ENCODE results near the gene OR6C70. TPM values are rescaled to one million over a fixed set of nuclear protein-coding genes. Genes with fewer than 3 reads are reported as not detected.
"Not testable (repeated sequence)": the region's sequence is repeated elsewhere in the genome, so short reads cannot be mapped to it uniquely, and the experiment has no call there.

The OR6C70 gene
- total and polyA plus RNA-seq, 2 donors (not counting 1 experiment from before 2014, with no cell fraction given) = not detected

DNA sequence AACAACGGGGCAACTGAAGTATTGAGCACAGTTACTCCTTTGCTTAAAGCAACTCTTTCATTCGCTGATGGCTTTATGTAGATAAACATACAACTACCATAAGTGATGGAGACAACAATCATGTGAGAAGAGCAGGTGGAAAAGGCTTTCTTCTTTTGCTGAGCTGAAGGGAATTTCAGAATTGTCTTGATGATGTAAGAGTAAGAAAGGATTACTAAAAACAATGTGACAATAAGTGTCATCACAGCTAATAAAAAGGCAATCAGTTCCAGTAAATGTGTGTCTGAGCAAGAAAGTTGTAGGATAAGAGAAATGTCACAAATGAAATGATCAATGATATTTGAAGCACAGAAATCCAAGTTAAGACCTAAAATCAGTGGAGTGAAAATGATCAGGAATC, 647 bp downstream of the OR6C70 start:
- intact Hi-C loops (cut with micrococcal nuclease) = no loop called here
- H3K9me3 ChIP-seq (ENCODE audit: control extremely low read depth in 1 of 3, control insufficient read depth in 2 of 3, insufficient read depth in 1 of 3, low read length in 2 of 3) = peaks cover 0 to 1% (median 0%) of the 10 kb centered on the region in 3 donors
- H3K4me3 Mint-ChIP-seq = peak overlapping the region; percentile 10
- H3K9ac ChIP-seq (ENCODE audit: low read length) = no peak overlapping the region
- H3K9me3 Mint-ChIP-seq (ENCODE audit: insufficient read depth) = no peaks in the 10 kb centered on the region
- H3K27me3 ChIP-seq (replicated peaks in 1 of 4; ENCODE audit: control extremely low read depth in 1 of 4, control insufficient read depth in 3 of 4, insufficient read depth in 4 of 4, low read length in 3 of 4) = no peaks in the 10 kb centered on the region
- TF ChIP-seq, protein P1, sequence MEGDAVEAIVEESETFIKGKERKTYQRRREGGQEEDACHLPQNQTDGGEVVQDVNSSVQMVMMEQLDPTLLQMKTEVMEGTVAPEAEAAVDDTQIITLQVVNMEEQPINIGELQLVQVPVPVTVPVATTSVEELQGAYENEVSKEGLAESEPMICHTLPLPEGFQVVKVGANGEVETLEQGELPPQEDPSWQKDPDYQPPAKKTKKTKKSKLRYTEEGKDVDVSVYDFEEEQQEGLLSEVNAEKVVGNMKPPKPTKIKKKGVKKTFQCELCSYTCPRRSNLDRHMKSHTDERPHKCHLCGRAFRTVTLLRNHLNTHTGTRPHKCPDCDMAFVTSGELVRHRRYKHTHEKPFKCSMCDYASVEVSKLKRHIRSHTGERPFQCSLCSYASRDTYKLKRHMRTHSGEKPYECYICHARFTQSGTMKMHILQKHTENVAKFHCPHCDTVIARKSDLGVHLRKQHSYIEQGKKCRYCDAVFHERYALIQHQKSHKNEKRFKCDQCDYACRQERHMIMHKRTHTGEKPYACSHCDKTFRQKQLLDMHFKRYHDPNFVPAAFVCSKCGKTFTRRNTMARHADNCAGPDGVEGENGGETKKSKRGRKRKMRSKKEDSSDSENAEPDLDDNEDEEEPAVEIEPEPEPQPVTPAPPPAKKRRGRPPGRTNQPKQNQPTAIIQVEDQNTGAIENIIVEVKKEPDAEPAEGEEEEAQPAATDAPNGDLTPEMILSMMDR (IDR thresholded peaks at IDR 0.05) = no peak
- no peak for TF ChIP-seq EZH2 (IDR thresholded peaks at IDR 0.05; ENCODE audit: borderline replicate concordance, insufficient read depth, low read depth, low read length, poor library complexity, severe bottlenecking)
- ChIA-PET CTCF (no interaction called here), POLR2A (no interaction called here)
- H3K27me3 Mint-ChIP-seq = no peaks in the 10 kb centered on the region
- peaks cover 36% of the 10 kb centered on the region for H3K4me1 Mint-ChIP-seq
- H3K4me3 ChIP-seq (ENCODE audit: control extremely low read depth in 1 of 5, extremely low read depth in 1 of 5, insufficient read depth in 1 of 5, low read depth in 2 of 5, low read length in 4 of 5) = no peak overlapping the region
- H3K79me2 ChIP-seq (ENCODE audit: control insufficient read depth, insufficient read depth, low read length) = no peaks in the 10 kb centered on the region
- ATAC-seq (ENCODE audit: low read depth) = no peak
- H4K20me1 ChIP-seq (ENCODE audit: control insufficient read depth, insufficient read depth, low read length, poor library complexity, severe bottlenecking) = no peaks in the 10 kb centered on the region
- no peaks in the 10 kb centered on the region for H3K36me3 ChIP-seq (replicated peaks in 1 of 2; ENCODE audit: control extremely low read depth in 1 of 2, control insufficient read depth in 1 of 2, extremely low read depth in 1 of 2, insufficient read depth in 2 of 2, low read length in 1 of 2)
- peaks cover 16 to 33% of the 10 kb centered on the region in 2 donors for H3K4me1 ChIP-seq (ENCODE audit: control insufficient read depth in 2 of 2, insufficient read depth in 2 of 2, low read length in 2 of 2)
- no peak overlapping the region for H3K27ac Mint-ChIP-seq
- H2AFZ ChIP-seq (ENCODE audit: insufficient read depth, low read depth, low read length, poor library complexity, severe bottlenecking) = no peak overlapping the region
- H3K4me2 ChIP-seq (replicated peaks; ENCODE audit: low read depth, low read length, poor library complexity, severe bottlenecking) = no peak overlapping the region
- no peak overlapping the region for H3K27ac ChIP-seq (ENCODE audit: low read length in 2 of 2)
- no peak for DNase-seq
- no CpG with 5 or more reads among the region's 2 CpGs for WGBS (ENCODE audit: insufficient coverage)

DNA sequence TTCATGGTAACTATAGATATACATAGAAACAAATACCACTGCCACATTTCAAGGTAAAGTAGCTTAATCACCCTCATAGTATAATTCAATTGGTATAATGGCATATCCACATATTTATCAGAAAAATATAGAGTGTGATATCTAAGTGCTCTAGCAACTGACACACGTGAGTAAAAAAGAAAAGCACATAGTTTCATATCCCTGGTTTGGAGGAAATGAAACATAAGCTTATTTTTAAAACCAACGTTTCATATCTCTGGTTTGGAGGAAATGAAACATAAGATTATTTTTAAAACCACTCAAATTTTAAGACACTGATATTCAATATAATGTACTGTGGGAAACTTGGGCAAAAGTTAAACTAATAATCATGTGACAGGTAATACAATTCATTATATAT, 2.1 kb downstream of the OR6C70 start:
- H3K27ac Mint-ChIP-seq = peak overlapping the region; percentile 65
- CTCF ChIA-PET = no interaction called here
- DNase-seq (peak; percentile 44), ATAC-seq (ENCODE audit: low read depth) (peak; percentile 36)
- peaks cover 36% of the 10 kb centered on the region for H3K4me1 Mint-ChIP-seq
- no CpG with 5 or more reads among the region's 2 CpGs for WGBS (ENCODE audit: insufficient coverage)
- H3K4me3 Mint-ChIP-seq = peak overlapping the region; percentile 82
- Histone ChIP-seq H3K36me3 (replicated peaks in 1 of 2; ENCODE audit: control extremely low read depth in 1 of 2, control insufficient read depth in 1 of 2, extremely low read depth in 1 of 2, insufficient read depth in 2 of 2, low read length in 1 of 2) (no peaks in the 10 kb centered on the region), H3K4me3 (ENCODE audit: control extremely low read depth in 1 of 5, extremely low read depth in 1 of 5, insufficient read depth in 1 of 5, low read depth in 2 of 5, low read length in 4 of 5) (peak overlapping the region in 1 of 5 experiments; percentile 36), H3K79me2 (ENCODE audit: control insufficient read depth, insufficient read depth, low read length) (no peaks in the 10 kb centered on the region), H3K27ac (ENCODE audit: low read length in 2 of 2) (peak overlapping the region in 1 of 2 donors; percentile 52), H2AFZ (ENCODE audit: insufficient read depth, low read depth, low read length, poor library complexity, severe bottlenecking) (no peak overlapping the region), H3K4me2 (replicated peaks; ENCODE audit: low read depth, low read length, poor library complexity, severe bottlenecking) (peak overlapping the region; percentile 58), H3K9ac (ENCODE audit: low read length) (peak overlapping the region; percentile 3), H4K20me1 (ENCODE audit: control insufficient read depth, insufficient read depth, low read length, poor library complexity, severe bottlenecking) (no peaks in the 10 kb centered on the region), H3K27me3 (replicated peaks in 1 of 4; ENCODE audit: control extremely low read depth in 1 of 4, control insufficient read depth in 3 of 4, insufficient read depth in 4 of 4, low read length in 3 of 4) (no peaks in the 10 kb centered on the region), H3K4me1 (ENCODE audit: control insufficient read depth in 2 of 2, insufficient read depth in 2 of 2, low read length in 2 of 2) (peaks cover 16 to 33% of the 10 kb centered on the region in 2 donors), H3K9me3 (ENCODE audit: control extremely low read depth in 1 of 3, control insufficient read depth in 2 of 3, insufficient read depth in 1 of 3, low read length in 2 of 3) (peaks cover 0 to 1% (median 0%) of the 10 kb centered on the region in 3 donors)
- H3K27me3 Mint-ChIP-seq = no peaks in the 10 kb centered on the region
- no peaks in the 10 kb centered on the region for H3K9me3 Mint-ChIP-seq (ENCODE audit: insufficient read depth)
- TF ChIP-seq, protein P1 (IDR thresholded peaks at IDR 0.05) = no peak
- TF ChIP-seq EZH2 (IDR thresholded peaks at IDR 0.05; ENCODE audit: borderline replicate concordance, insufficient read depth, low read depth, low read length, poor library complexity, severe bottlenecking) = no peak
- POLR2A ChIA-PET = interaction anchor here (0.6 kb wide), 1 partner anchor 22 kb away, joined by 3 read pairs; no protein-coding TSS in a partner anchor
- intact Hi-C loops (cut with micrococcal nuclease) = no loop called here

- H2AFZ ChIP-seq (ENCODE audit: insufficient read depth, low read depth, low read length, poor library complexity, severe bottlenecking); H3K27me3 Mint-ChIP-seq; H3K27me3 ChIP-seq (replicated peaks in 1 of 4; ENCODE audit: control extremely low read depth in 1 of 4, control insufficient read depth in 3 of 4, insufficient read depth in 4 of 4, low read length in 3 of 4); H3K9me3 Mint-ChIP-seq (ENCODE audit: insufficient read depth); H3K36me3 ChIP-seq (replicated peaks in 1 of 2; ENCODE audit: control extremely low read depth in 1 of 2, control insufficient read depth in 1 of 2, extremely low read depth in 1 of 2, insufficient read depth in 2 of 2, low read length in 1 of 2); H3K4me2 ChIP-seq (replicated peaks; ENCODE audit: low read depth, low read length, poor library complexity, severe bottlenecking); CTCF ChIA-PET; intact Hi-C loops (cut with micrococcal nuclease); DNase-seq; POLR2A ChIA-PET; H4K20me1 ChIP-seq (ENCODE audit: control insufficient read depth, insufficient read depth, low read length, poor library complexity, severe bottlenecking); H3K27ac ChIP-seq (ENCODE audit: low read length in 2 of 2); H3K4me3 ChIP-seq (ENCODE audit: control extremely low read depth in 1 of 5, extremely low read depth in 1 of 5, insufficient read depth in 1 of 5, low read depth in 2 of 5, low read length in 4 of 5); H3K79me2 ChIP-seq (ENCODE audit: control insufficient read depth, insufficient read depth, low read length); H3K9ac ChIP-seq (ENCODE audit: low read length); H3K4me3 Mint-ChIP-seq; H3K9me3 ChIP-seq (ENCODE audit: control extremely low read depth in 1 of 3, control insufficient read depth in 2 of 3, insufficient read depth in 1 of 3, low read length in 2 of 3); ATAC-seq (ENCODE audit: low read depth): not testable (repeated sequence)
- WGBS (ENCODE audit: insufficient coverage) = no CpG with 5 or more reads among the region's 1 CpG
- peaks cover 16 to 29% of the 10 kb centered on the region in 2 donors for H3K4me1 ChIP-seq (ENCODE audit: control insufficient read depth in 2 of 2, insufficient read depth in 2 of 2, low read length in 2 of 2)
- H3K27ac Mint-ChIP-seq = peak overlapping the region; percentile 61
- peaks cover 31% of the 10 kb centered on the region for H3K4me1 Mint-ChIP-seq
These were observed 5.0 kb downstream of the OR6C70 start for GRCh38 chr12:55464926-55465325.
